Measurements from ENCODE around the gene RAB23.
A peak's percentile ranks its signal among the peaks of the same experiment; 100 is the strongest.

The RAB23 gene

GRCh38 chr6:57180596-57180995, 41.5 kb downstream of the RAB23 start:
- no peak for DNase-seq (ENCODE audit: low read depth)

GRCh38 chr6:57177545-57178265, 44.4 kb downstream of the RAB23 start:
- peak; percentile 26 for DNase-seq (ENCODE audit: low read depth)

- no peak for DNase-seq (ENCODE audit: low read depth)
These were observed 47.6 kb downstream of the RAB23 start for GRCh38 chr6:57174511-57174907.

- DNase-seq (ENCODE audit: low read depth): peak; percentile 89
These were observed 48.1 kb downstream of the RAB23 start for GRCh38 chr6:57173886-57174510.

GRCh38 chr6:57173056-57173885, 48.8 kb downstream of the RAB23 start:
- DNase-seq (ENCODE audit: low read depth): peak; percentile 56

GRCh38 chr6:57172136-57173055, 49.7 kb downstream of the RAB23 start, which contains the start of gene BAG2:
BAG2 (plus strand) TSS chr6:57172326; CDS start chr6:57172698, 372 bp downstream.
- DNase-seq (ENCODE audit: low read depth): peak; percentile 92

- DNase-seq (ENCODE audit: low read depth): no peak
These were observed 57.0 kb downstream of the RAB23 start for GRCh38 chr6:57165080-57165479.

GRCh38 chr6:57163956-57164355, 58.2 kb downstream of the RAB23 start:
- no peak for DNase-seq (ENCODE audit: low read depth)

GRCh38 chr6:57162516-57162915, 59.6 kb downstream of the RAB23 start:
- peak; percentile 26 for DNase-seq (ENCODE audit: low read depth)

GRCh38 chr6:57162028-57162427, 60.1 kb downstream of the RAB23 start:
- DNase-seq (ENCODE audit: low read depth): peak; percentile 70

- no peak for DNase-seq (ENCODE audit: low read depth)
These were observed 63.0 kb downstream of the RAB23 start for GRCh38 chr6:57159127-57159526.

GRCh38 chr6:57158658-57159057, 63.4 kb downstream of the RAB23 start:
- DNase-seq (ENCODE audit: low read depth): peak; percentile 65

- DNase-seq (ENCODE audit: low read depth): no peak
These were observed 73.9 kb downstream of the RAB23 start for GRCh38 chr6:57147955-57148858.

- no peak for DNase-seq (ENCODE audit: low read depth)
These were observed 74.7 kb downstream of the RAB23 start for GRCh38 chr6:57147401-57147800.

- DNase-seq (ENCODE audit: low read depth): no peak
These were observed 78.4 kb downstream of the RAB23 start for GRCh38 chr6:57143690-57144089.

- DNase-seq (ENCODE audit: low read depth): no peak
These were observed 80.0 kb downstream of the RAB23 start for GRCh38 chr6:57142178-57142525.

GRCh38 chr6:57141451-57142177, 80.5 kb downstream of the RAB23 start:
- DNase-seq (ENCODE audit: low read depth): no peak

GRCh38 chr6:57138026-57138425, 84.1 kb downstream of the RAB23 start:
- DNase-seq (ENCODE audit: low read depth): no peak

GRCh38 chr6:57137350-57137749, 84.8 kb downstream of the RAB23 start:
- no peak for DNase-seq (ENCODE audit: low read depth)
